HEK293 (cell line): Measurements from ENCODE around the gene SYT6.
A peak's percentile ranks its signal among the peaks of the same experiment; 100 is the strongest.

Experiments used
- CTCF ChIA-PET: fragments of 350-600 bp; formaldehyde crosslinking; extraction: SDS; loops from one replicate; lab custom pipeline; 2021; ENCODE audit warnings: antibody characterized with exemption; lab: Yijun Ruan, JAX
- POLR2A ChIA-PET: fragments of 300-600 bp; formaldehyde crosslinking; extraction: SDS; loops from one replicate; lab custom pipeline; 2020; ENCODE audit warnings: antibody characterized with exemption, inconsistent platforms; lab: Yijun Ruan, JAX
- H3K27ac ChIP-seq: fragments of 200-500 bp; sonication (Bioruptor generic); 2 replicates; pipeline ENCODE4 v1.5.1; 2014; ENCODE audit warnings: low read depth, low read length, control low read depth, inconsistent platforms; ENCODE audit errors: extremely low read depth
- H3K36me3 ChIP-seq, 2 experiments: fragments of 200-500 bp in 1 of 2; sonication (Bioruptor generic) in 1 of 2; 1 replicate in 1 of 2; 2 replicates in 1 of 2; pipeline ENCODE4 v1.5.1; 2014 to 2017; ENCODE audit warnings: inconsistent platforms in 2 of 2, low read length in 2 of 2; ENCODE audit not compliant: control insufficient read depth in 2 of 2, insufficient read depth in 1 of 2
- H3K4me1 ChIP-seq: fragments of 200-500 bp; sonication (Bioruptor generic); 2 replicates; pipeline ENCODE4 v1.5.1; 2014; ENCODE audit warnings: mild to moderate bottlenecking, low read length, inconsistent platforms; ENCODE audit not compliant: control insufficient read depth, insufficient read depth
- H3K4me3 ChIP-seq: 2 replicates; pipeline ENCODE4 v1.5.1; 2011; ENCODE audit warnings: low read depth, mild to moderate bottlenecking, control low read depth, low read length, moderate library complexity
- H3K9me3 ChIP-seq: fragments of 200-500 bp; sonication (Bioruptor generic); 2 replicates; pipeline ENCODE4 v1.5.1; 2014; ENCODE audit warnings: low read depth, low read length, inconsistent platforms; ENCODE audit not compliant: control insufficient read depth, insufficient read depth
- GLI4 ChIP-seq: fragments of 450-650 bp; formaldehyde crosslinking; IDR thresholded peaks from 2 replicates; pipeline ENCODE4 v1.5.1; 2016; ENCODE audit warnings: missing biosample characterization, missing genetic modification characterization
- GLIS1 ChIP-seq: fragments of 450-650 bp; formaldehyde crosslinking; IDR thresholded peaks from 2 replicates; pipeline ENCODE4 v1.5.1; 2016; ENCODE audit warnings: missing biosample characterization, missing genetic modification characterization
- ZBTB10 ChIP-seq: fragments of 450-650 bp; formaldehyde crosslinking; IDR thresholded peaks from 2 replicates; pipeline ENCODE4 v1.5.1; 2016; ENCODE audit warnings: missing biosample characterization, missing genetic modification characterization
- ZBTB49 ChIP-seq: fragments of 450-650 bp; formaldehyde crosslinking; IDR thresholded peaks from 2 replicates; pipeline ENCODE4 v1.5.1; 2016; ENCODE audit warnings: missing biosample characterization, missing genetic modification characterization, low read depth
- ZEB2 ChIP-seq: fragments of 450-650 bp; formaldehyde crosslinking; IDR thresholded peaks from 2 replicates; pipeline ENCODE4 v1.5.1; 2016; ENCODE audit warnings: missing biosample characterization, missing genetic modification characterization
- ZFHX2 ChIP-seq: fragments of 450-650 bp; formaldehyde crosslinking; conservative IDR thresholded peaks from 2 replicates; pipeline ENCODE4 v1.5.1; 2016; ENCODE audit warnings: missing biosample characterization, missing genetic modification characterization
- ZIC2 ChIP-seq: fragments of 450-650 bp; formaldehyde crosslinking; IDR thresholded peaks from 2 replicates; pipeline ENCODE4 v1.5.1; 2016; ENCODE audit warnings: missing biosample characterization, missing genetic modification characterization
- ZNF10 ChIP-seq: fragments of 450-650 bp; formaldehyde crosslinking; IDR thresholded peaks from 2 replicates; pipeline ENCODE4 v1.5.1; 2017; ENCODE audit warnings: missing biosample characterization, missing genetic modification characterization
- ZNF174 ChIP-seq: fragments of 450-650 bp; formaldehyde crosslinking; IDR thresholded peaks from 2 replicates; pipeline ENCODE4 v1.5.0; 2017; ENCODE audit warnings: missing biosample characterization, mild to moderate bottlenecking, missing genetic modification characterization
- ZNF362 ChIP-seq: fragments of 450-650 bp; formaldehyde crosslinking; IDR thresholded peaks from 2 replicates; pipeline ENCODE4 v1.5.1; 2016; ENCODE audit warnings: missing biosample characterization, missing genetic modification characterization
- ZNF416 ChIP-seq: fragments of 450-650 bp; formaldehyde crosslinking; IDR thresholded peaks from 2 replicates; pipeline ENCODE4 v1.5.1; 2016; ENCODE audit warnings: missing biosample characterization, missing genetic modification characterization
- ZNF623 ChIP-seq: fragments of 450-650 bp; formaldehyde crosslinking; IDR thresholded peaks from 2 replicates; pipeline ENCODE4 v1.5.1; 2016; ENCODE audit warnings: missing biosample characterization, missing genetic modification characterization
- ZNF747 ChIP-seq: fragments of 450-650 bp; formaldehyde crosslinking; IDR thresholded peaks from 2 replicates; pipeline ENCODE4 v1.5.1; 2016; ENCODE audit warnings: missing biosample characterization, missing genetic modification characterization
- ZSCAN4 ChIP-seq: fragments of 450-650 bp; formaldehyde crosslinking; IDR thresholded peaks from 2 replicates; pipeline ENCODE4 v1.5.1; 2017; ENCODE audit warnings: missing biosample characterization, missing genetic modification characterization
- ZXDB ChIP-seq: fragments of 450-650 bp; formaldehyde crosslinking; IDR thresholded peaks from 2 replicates; pipeline ENCODE4 v1.5.1; 2016; ENCODE audit warnings: missing biosample characterization, missing genetic modification characterization
- TF ChIP-seq, protein P1 (sequence below): fragments of 450-650 bp; formaldehyde crosslinking; IDR thresholded peaks from 2 replicates; pipeline ENCODE4 v1.5.1; 2017; ENCODE audit warnings: missing biosample characterization, mild to moderate bottlenecking, missing genetic modification characterization, moderate library complexity
- TF ChIP-seq, protein P2 (sequence below): fragments of 450-650 bp; formaldehyde crosslinking; conservative IDR thresholded peaks from 2 replicates; pipeline ENCODE4 v1.5.1; 2016; ENCODE audit warnings: low read depth, missing biosample characterization, missing genetic modification characterization
- TF ChIP-seq, protein P3 (sequence below): fragments of 450-650 bp; formaldehyde crosslinking; IDR thresholded peaks from 2 replicates; pipeline ENCODE4 v1.5.1; 2016; ENCODE audit warnings: missing biosample characterization, missing genetic modification characterization, borderline replicate concordance

Gene SYT6

GRCh38 chr1:114092186-114093062 is 61.2 kb downstream of the SYT6 start:
- no peak overlapping the region for H3K27ac ChIP-seq
- H3K36me3 ChIP-seq, result peaks cover 0 to 5% of the 10 kb centered on the region in 2 experiments; a peak in 1 of 3 replicates
- no peaks in the 10 kb centered on the region for H3K4me1 ChIP-seq
- H3K9me3 ChIP-seq, result no peaks in the 10 kb centered on the region
- POLR2A ChIA-PET, result interaction anchor here (0.6 kb wide), 1 partner anchor 887 kb away, joined by 4 read pairs; no protein-coding TSS in a partner anchor
- H3K4me3 ChIP-seq, result no peak overlapping the region
- CTCF ChIA-PET, result interaction anchor here (0.5 to 1.0 kb wide), 5 partner anchors 10 to 196 kb away, joined by 3 to 4 read pairs (median 4); no protein-coding TSS in a partner anchor
- peak; percentile 25; the same call in 1 of the 2 replicates for TF ChIP-seq GLIS1 (tag by site-specific recombination)
- TF ChIP-seq ZNF747 (tag by site-specific recombination), result no peak
- TF ChIP-seq ZBTB49 (tag by site-specific recombination), result no peak
- TF ChIP-seq ZFHX2 (tag by site-specific recombination), result no peak
- no peak for TF ChIP-seq ZBTB10 (tag by site-specific recombination)
- TF ChIP-seq, protein P1, sequence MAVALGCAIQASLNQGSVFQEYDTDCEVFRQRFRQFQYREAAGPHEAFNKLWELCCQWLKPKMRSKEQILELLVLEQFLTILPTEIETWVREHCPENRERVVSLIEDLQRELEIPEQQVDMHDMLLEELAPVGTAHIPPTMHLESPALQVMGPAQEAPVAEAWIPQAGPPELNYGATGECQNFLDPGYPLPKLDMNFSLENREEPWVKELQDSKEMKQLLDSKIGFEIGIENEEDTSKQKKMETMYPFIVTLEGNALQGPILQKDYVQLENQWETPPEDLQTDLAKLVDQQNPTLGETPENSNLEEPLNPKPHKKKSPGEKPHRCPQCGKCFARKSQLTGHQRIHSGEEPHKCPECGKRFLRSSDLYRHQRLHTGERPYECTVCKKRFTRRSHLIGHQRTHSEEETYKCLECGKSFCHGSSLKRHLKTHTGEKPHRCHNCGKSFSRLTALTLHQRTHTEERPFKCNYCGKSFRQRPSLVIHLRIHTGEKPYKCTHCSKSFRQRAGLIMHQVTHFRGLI (tag by site-specific recombination), result no peak
- TF ChIP-seq ZEB2 (tag by site-specific recombination), result no peak
- no peak for TF ChIP-seq GLI4 (tag by site-specific recombination)
- no peak for TF ChIP-seq ZNF10 (tag by site-specific recombination)
- TF ChIP-seq, protein P2, sequence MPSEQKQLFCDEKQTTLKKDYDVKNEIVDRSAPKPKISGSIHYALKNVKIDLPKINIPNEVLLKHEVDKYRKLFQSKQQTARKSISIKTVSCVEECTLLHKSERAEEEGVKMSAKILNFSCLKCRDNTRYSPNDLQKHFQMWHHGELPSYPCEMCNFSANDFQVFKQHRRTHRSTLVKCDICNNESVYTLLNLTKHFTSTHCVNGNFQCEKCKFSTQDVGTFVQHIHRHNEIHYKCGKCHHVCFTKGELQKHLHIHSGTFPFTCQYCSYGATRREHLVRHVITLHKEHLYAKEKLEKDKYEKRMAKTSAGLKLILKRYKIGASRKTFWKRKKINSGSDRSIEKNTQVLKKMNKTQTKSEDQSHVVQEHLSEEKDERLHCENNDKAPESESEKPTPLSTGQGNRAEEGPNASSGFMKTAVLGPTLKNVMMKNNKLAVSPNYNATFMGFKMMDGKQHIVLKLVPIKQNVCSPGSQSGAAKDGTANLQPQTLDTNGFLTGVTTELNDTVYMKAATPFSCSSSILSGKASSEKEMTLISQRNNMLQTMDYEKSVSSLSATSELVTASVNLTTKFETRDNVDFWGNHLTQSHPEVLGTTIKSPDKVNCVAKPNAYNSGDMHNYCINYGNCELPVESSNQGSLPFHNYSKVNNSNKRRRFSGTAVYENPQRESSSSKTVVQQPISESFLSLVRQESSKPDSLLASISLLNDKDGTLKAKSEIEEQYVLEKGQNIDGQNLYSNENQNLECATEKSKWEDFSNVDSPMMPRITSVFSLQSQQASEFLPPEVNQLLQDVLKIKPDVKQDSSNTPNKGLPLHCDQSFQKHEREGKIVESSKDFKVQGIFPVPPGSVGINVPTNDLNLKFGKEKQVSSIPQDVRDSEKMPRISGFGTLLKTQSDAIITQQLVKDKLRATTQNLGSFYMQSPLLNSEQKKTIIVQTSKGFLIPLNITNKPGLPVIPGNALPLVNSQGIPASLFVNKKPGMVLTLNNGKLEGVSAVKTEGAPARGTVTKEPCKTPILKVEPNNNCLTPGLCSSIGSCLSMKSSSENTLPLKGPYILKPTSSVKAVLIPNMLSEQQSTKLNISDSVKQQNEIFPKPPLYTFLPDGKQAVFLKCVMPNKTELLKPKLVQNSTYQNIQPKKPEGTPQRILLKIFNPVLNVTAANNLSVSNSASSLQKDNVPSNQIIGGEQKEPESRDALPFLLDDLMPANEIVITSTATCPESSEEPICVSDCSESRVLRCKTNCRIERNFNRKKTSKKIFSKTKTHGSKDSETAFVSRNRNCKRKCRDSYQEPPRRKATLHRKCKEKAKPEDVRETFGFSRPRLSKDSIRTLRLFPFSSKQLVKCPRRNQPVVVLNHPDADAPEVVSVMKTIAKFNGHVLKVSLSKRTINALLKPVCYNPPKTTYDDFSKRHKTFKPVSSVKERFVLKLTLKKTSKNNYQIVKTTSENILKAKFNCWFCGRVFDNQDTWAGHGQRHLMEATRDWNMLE (tag by site-specific recombination), result no peak
- no peak for TF ChIP-seq ZNF623 (tag by site-specific recombination)
- TF ChIP-seq ZXDB (tag by site-specific recombination), result no peak
- no peak for TF ChIP-seq ZNF362 (tag by site-specific recombination)
- peak; percentile 36 for TF ChIP-seq ZIC2 (tag by site-specific recombination)
- TF ChIP-seq ZNF416, result no peak
- peak; percentile 73 for TF ChIP-seq ZSCAN4 (tag by site-specific recombination)
- TF ChIP-seq ZNF174 (tag by site-specific recombination), result no peak
- TF ChIP-seq, protein P3, sequence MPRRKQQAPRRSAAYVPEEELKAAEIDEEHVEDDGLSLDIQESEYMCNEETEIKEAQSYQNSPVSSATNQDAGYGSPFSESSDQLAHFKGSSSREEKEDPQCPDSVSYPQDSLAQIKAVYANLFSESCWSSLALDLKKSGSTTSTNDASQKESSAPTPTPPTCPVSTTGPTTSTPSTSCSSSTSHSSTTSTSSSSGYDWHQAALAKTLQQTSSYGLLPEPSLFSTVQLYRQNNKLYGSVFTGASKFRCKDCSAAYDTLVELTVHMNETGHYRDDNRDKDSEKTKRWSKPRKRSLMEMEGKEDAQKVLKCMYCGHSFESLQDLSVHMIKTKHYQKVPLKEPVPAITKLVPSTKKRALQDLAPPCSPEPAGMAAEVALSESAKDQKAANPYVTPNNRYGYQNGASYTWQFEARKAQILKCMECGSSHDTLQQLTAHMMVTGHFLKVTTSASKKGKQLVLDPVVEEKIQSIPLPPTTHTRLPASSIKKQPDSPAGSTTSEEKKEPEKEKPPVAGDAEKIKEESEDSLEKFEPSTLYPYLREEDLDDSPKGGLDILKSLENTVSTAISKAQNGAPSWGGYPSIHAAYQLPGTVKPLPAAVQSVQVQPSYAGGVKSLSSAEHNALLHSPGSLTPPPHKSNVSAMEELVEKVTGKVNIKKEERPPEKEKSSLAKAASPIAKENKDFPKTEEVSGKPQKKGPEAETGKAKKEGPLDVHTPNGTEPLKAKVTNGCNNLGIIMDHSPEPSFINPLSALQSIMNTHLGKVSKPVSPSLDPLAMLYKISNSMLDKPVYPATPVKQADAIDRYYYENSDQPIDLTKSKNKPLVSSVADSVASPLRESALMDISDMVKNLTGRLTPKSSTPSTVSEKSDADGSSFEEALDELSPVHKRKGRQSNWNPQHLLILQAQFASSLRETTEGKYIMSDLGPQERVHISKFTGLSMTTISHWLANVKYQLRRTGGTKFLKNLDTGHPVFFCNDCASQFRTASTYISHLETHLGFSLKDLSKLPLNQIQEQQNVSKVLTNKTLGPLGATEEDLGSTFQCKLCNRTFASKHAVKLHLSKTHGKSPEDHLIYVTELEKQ, result no peak
